Brain pericyte (primary cell): ENCODE measurements around the gene FOSL2.

ENCODE experiments used
- DNase-seq: peaks from one replicate; pipeline ENCODE4 v3.0.0-alpha.2; 2012; ENCODE audit warnings: low read depth, low spot score

Gene FOSL2

GRCh38 chr2:28394997-28395333 is 2.3 kb downstream of the FOSL2 start:
- no peak for DNase-seq

- no peak for DNase-seq
These were observed 2.8 kb downstream of the FOSL2 start for GRCh38 chr2:28395334-28396061.

GRCh38 chr2:28397043-28397381 is 4.4 kb downstream of the FOSL2 start:
- no peak for DNase-seq

GRCh38 chr2:28398101-28398834 is 5.6 kb downstream of the FOSL2 start:
- no peak for DNase-seq

- DNase-seq, result no peak
These were observed 6.6 kb downstream of the FOSL2 start for GRCh38 chr2:28399289-28399688.

- DNase-seq, result no peak
These were observed 7.3 kb downstream of the FOSL2 start for GRCh38 chr2:28399956-28400355.

- no peak for DNase-seq
These were observed 7.8 kb downstream of the FOSL2 start for GRCh38 chr2:28400419-28400818.

- no peak for DNase-seq
These were observed 8.3 kb downstream of the FOSL2 start for GRCh38 chr2:28400921-28401320.

- no peak for DNase-seq
These were observed 8.8 kb downstream of the FOSL2 start for GRCh38 chr2:28401411-28401810.

- DNase-seq, result no peak
These were observed 9.4 kb downstream of the FOSL2 start for GRCh38 chr2:28401948-28402550.

- no peak for DNase-seq
These were observed 10.8 kb downstream of the FOSL2 start for GRCh38 chr2:28403370-28403956.

- DNase-seq, result no peak
These were observed 11.4 kb downstream of the FOSL2 start for GRCh38 chr2:28404086-28404485.

- DNase-seq, result no peak
These were observed 12.9 kb downstream of the FOSL2 start for GRCh38 chr2:28405537-28405936.

- DNase-seq, result no peak
These were observed 13.8 kb downstream of the FOSL2 start for GRCh38 chr2:28406276-28407096.

GRCh38 chr2:28407131-28407975 is 14.7 kb downstream of the FOSL2 start:
- no peak for DNase-seq

- DNase-seq, result no peak
These were observed 15.5 kb downstream of the FOSL2 start for GRCh38 chr2:28407976-28408690.

GRCh38 chr2:28408764-28409599 is 16.3 kb downstream of the FOSL2 start:
- DNase-seq, result peak; percentile 77

- no peak for DNase-seq
These were observed 18.6 kb downstream of the FOSL2 start for GRCh38 chr2:28411166-28411755.
